ENCODE data around the gene RNF227.
"Not testable (repeated sequence)": the region's sequence is repeated elsewhere in the genome, so short reads cannot be mapped to it uniquely, and the experiment has no call there.

Gene RNF227

GRCh38 chr17:7887482-7888183, 28.5 kb downstream of the RNF227 start:
- DNase-seq = peak; percentile 92

GRCh38 chr17:7887038-7887481, 29.0 kb downstream of the RNF227 start:
- DNase-seq = no peak

GRCh38 chr17:7886227-7887037, 29.7 kb downstream of the RNF227 start:
- DNase-seq = peak; percentile 67

GRCh38 chr17:7885367-7886226, 30.5 kb downstream of the RNF227 start:
- DNase-seq = peak; percentile 58

- DNase-seq = peak; percentile 31
Observed at GRCh38 chr17:7884581-7885366, 31.3 kb downstream of the RNF227 start.

GRCh38 chr17:7883781-7884386, 32.2 kb downstream of the RNF227 start:
- peak; percentile 43 for DNase-seq

- no peak for DNase-seq
Observed at GRCh38 chr17:7882629-7883028, 33.5 kb downstream of the RNF227 start.

- DNase-seq = peak; percentile 32
Observed at GRCh38 chr17:7882068-7882467, 34.0 kb downstream of the RNF227 start.

GRCh38 chr17:7881276-7882054, 34.6 kb downstream of the RNF227 start:
- DNase-seq = no peak

GRCh38 chr17:7880076-7880868, 35.8 kb downstream of the RNF227 start:
- DNase-seq = no peak

- DNase-seq = no peak
Observed at GRCh38 chr17:7878234-7878633, 37.9 kb downstream of the RNF227 start.

GRCh38 chr17:7875804-7876370, 40.2 kb downstream of the RNF227 start:
- no peak for DNase-seq

GRCh38 chr17:7873051-7873450, 43.0 kb downstream of the RNF227 start:
- DNase-seq = no peak

GRCh38 chr17:7867881-7868329, 48.2 kb downstream of the RNF227 start:
- no peak for DNase-seq

GRCh38 chr17:7864995-7865650, 51.0 kb downstream of the RNF227 start:
- DNase-seq = no peak

- not testable (repeated sequence) for DNase-seq
Observed at GRCh38 chr17:7864384-7864783, 51.7 kb downstream of the RNF227 start.

All from activated CD4-positive, alpha-beta T cell treated with anti-CD3 and anti-CD28 coated beads for 48 hours (primary cell).